Activated CD8-positive, alpha-beta memory T cell treated with anti-CD3 and anti-CD28 coated beads, Interleukin-2, amount 50 U/mL, for 1 hour (primary cell): ENCODE results near the gene CCDC188.
A peak's percentile ranks its signal among the peaks of the same experiment; 100 is the strongest.
"Not testable (repeated sequence)": the region's sequence is repeated elsewhere in the genome, so short reads cannot be mapped to it uniquely, and the experiment has no call there.

Source experiments
- DNase-seq: peaks from one replicate; pipeline ENCODE4 v3.0.0-alpha.2; 2020; ENCODE audit errors: extremely low read depth

CCDC188 gene

GRCh38 chr22:20170170-20170569 lies 19.3 kb upstream of the CCDC188 start:
- DNase-seq: no peak

GRCh38 chr22:20169253-20169822 lies 18.5 kb upstream of the CCDC188 start:
- no peak for DNase-seq

DNA sequence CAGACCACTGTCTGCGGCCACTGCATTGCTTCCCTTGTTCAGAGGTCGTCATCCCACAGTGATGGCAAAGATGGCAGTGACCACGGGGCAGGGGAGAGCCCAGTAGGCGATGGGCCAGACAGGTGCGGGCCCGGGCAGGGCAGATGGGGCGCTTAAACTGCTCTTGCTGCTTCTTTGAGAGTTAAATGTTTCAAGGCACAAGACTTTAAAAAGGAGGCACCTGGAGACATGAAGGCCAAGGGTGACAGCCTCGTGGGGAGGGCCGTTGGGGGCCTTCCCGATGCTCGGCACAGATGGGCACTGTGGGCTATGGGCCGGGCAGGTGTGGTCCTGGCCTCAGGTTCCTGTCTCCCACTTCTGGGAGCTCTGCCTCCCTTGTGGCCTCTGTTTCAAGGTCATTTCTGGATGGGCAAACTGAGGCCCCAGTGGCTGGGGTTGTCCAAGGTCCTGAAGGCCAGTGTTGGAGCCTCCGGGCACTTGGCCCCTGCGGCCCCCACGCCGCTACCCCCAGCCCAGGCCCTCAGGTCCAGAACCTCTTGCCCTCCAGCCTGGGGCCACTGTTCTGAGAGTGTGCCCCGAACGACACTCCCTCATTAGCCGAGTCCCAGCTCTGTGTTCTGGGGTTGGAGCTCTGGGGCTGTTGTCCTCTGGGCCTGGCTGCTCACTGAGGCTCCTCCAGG lies 16.9 kb upstream of the CCDC188 start:
- DNase-seq: no peak

- DNase-seq: no peak
Observed at GRCh38 chr22:20166703-20167102, 15.8 kb upstream of the CCDC188 start.

GRCh38 chr22:20165913-20166312 lies 15.1 kb upstream of the CCDC188 start:
- DNase-seq: no peak

GRCh38 chr22:20165421-20165820 lies 14.6 kb upstream of the CCDC188 start:
- DNase-seq: no peak

DNA sequence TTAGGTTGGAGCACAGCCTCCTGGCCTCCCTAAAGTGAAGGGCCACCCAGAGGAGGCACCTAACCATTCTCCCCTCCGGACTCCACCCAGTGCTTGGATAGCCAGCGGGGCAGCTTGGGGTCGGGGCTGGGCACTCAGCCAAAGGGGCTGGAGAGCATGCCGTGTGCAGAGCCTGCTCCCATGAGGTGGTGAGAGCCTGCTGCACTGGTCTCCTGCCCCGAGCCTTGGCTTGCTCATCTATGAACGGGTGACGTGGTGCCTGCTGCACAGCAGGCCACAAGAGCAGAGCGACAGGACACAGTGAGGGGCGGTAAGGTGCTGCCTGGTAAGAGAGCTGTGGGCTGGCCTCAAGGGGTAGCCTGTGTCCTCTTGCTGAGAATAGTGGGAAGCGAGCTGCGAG lies 14.0 kb upstream of the CCDC188 start:
- no peak for DNase-seq

DNA sequence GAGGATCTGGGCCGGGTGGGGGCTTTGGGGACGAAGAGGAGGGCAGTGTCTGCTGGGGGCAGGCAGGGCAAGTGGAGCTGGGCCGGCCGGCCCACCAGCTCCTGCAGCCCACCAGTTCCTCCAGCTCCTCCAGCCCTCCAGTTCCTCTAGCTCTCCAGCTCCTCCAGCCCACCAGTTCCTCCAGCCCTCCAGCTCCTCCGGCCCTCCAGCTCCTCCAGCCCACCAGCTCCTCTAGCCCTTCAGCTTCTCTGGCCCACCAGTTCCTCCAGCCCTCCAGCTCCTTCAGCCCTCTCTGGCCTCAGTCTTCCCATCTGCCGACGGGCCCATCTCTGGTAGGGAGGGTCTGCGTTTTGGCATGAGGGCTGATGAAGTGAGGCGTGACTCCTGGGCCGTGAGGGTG lies 9.2 kb upstream of the CCDC188 start:
- DNase-seq: no peak

DNA sequence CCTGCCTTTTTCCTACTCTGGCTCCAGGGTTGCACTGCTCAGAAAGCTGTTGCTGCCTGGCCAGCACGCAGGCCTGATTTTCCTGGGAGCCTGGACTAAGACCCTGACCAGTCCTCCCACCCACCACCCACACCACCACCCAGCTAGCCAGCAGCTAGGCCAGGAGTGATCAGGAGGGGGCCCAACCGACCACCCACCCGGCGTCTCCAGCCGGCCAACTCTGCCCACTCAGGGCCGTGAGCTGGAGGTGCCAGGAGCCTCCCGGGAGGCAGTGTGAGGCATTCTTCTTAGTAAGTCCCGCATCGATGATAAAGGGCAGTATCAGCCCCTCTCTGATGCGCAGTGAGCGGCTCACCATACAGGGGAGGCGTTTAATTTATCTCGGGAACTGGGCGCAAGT lies 8.7 kb upstream of the CCDC188 start:
- not testable (repeated sequence) for DNase-seq

DNA sequence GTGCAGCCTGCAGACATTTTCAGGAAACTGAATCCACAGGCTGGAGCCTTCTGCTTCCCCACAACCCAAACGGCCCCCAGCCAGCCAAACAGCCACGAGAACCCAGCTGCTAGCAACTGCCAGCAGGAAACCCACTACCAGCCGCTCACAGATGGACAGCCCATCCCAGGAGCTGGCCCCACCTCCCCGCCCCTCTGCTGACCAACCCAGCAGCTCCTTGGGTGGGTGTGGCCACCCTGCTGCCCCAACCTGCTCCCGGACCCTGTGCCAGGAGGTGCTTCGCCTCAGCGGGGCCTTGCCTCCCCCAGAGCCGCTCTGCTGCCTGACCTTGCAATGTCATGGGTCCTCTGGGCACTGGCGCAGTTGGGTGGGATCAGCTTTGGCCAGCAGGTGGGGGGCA lies 8.2 kb upstream of the CCDC188 start:
- no peak for DNase-seq

DNA sequence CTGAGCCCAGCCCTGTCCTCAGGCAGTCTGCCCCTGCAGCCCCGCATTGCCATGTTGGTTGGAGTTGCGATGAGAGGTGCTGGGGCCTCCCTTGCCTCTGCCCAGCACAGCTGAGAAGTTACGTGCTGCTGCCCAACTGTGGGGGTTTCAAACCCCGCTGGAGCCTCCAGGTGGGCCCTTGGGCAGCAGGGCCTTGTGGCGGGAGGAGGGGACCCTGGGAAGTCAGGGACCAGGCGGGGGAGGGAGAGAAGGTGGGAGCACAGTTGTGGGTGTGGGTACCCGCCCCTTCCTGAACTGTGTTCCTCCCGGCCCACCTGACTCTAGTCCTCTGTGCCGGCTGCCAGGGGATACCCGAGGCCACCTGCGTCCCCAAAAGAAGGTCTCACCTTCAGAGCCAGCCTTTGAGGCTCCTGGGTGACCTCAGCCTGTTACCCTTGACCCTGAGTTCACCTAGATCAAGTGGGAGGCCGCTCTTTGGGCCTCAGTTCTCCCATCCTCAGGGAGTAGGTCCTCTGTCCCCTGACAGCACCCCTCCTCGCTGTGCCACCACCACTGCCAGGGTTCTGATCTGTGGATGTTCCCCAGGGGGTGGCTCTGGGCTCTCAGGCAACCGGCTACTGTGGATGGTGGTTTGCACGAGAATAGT lies 7.7 kb upstream of the CCDC188 start:
- no peak for DNase-seq

DNA sequence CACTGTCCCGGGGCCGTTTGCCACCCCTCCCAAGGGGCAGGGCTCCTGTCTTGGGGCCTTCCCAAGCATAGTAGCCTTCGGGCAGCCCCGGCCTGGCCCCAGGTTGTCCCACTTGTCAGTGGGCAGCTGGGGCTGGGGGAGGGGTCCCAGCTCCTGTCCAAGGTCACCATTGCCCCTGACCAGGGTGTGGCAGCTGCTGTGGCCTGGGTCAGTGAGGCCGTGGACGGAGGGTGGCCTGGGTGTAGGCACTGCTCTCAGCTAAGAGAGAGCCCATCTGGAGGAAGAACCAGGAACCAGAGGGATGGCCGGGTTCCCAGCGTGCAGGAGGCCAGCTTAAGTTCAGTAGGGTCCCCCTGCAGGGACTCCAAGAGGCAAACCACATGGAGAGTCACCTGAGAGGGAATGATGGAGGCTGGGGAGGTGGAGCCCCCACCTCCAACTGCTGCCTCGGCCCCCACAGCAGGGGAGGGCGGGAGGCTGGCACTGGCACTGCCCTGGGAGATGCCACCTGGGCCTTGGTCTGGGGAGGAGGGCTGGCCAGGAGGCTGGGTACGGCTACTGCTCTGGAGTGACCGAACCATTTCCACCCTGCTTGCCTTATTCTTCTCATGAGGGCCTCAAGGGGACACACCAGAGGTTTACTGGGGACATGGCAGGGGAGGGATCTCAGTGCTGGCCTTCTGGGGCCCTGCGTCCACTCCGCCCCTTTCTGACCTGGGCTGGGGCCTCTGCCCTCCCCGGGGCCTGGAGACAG lies 6.8 kb upstream of the CCDC188 start:
- DNase-seq: no peak

GRCh38 chr22:20156611-20157429 lies 6.0 kb upstream of the CCDC188 start:
- peak; percentile 56 for DNase-seq

- DNase-seq: no peak
Observed at GRCh38 chr22:20156042-20156389, 5.2 kb upstream of the CCDC188 start.

- DNase-seq: no peak
Observed at GRCh38 chr22:20155330-20156041, 4.6 kb upstream of the CCDC188 start.

- no peak for DNase-seq
Observed at GRCh38 chr22:20154602-20155187, 3.8 kb upstream of the CCDC188 start.

DNA sequence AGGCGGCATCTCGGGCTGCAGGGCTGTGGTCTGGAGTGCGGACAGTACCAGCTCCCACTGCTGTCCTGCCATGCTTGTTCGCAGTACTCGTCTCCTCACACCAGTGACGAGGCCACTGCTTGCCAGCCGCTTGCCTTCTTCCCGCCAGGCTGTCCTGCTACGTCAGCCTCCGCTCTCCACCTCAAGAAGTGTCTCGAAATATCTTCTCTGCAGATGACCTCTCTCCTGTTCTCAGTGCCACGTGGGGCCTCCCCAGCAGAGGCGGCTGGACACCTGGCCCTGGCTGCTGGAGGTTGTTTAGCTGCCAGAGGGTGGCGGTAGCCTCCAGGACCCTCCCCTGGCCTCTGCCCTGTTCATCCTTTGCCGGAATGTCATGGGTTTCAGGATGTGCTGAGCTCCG lies 3.1 kb upstream of the CCDC188 start:
- no peak for DNase-seq

DNA sequence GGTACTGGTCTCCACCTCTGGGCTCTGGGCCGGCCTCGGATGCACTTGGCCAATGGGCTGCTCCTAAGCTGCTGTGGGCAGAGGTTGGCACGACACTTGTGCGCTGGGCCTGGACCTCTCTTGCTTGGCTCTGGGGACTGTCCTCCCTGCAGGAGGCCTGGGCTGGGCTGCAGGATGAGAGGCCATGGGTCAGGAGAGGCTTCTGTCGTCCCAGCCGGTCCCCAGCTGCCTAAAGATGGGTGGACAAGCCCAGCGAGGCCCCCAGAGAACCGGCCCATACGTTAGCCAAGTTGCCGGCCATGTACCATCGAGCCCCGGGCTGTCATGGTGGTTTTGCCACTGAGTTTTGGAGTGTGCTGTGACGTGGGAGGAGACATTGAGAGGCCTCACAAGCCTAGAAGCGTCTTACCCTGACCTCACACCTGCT lies 1.6 kb upstream of the CCDC188 start:
- DNase-seq: no peak

- DNase-seq: no peak
Observed at GRCh38 chr22:20151276-20151588, 377 bp upstream of the CCDC188 start.

GRCh38 chr22:20149257-20150250 lies 1.3 kb downstream of the CCDC188 start:
- DNase-seq: no peak
